DOHH2 (cell line): ENCODE measurements around the gene FAM217B.

ENCODE experiments used
- H3F3A ChIP-seq: fragments of 200-600 bp; sonication (generic), shearing (Covaris generic); 2 replicates; pipeline ENCODE4 v1.6.0; 2016; ENCODE audit warnings: antibody characterized with exemption, mild to moderate bottlenecking; ENCODE audit not compliant: control insufficient read depth, insufficient read depth
- H3K27ac ChIP-seq: fragments of 200-600 bp; sonication (generic); 2 replicates; pipeline ENCODE4 v1.5.1; 2014; ENCODE audit warnings: low read depth, mild to moderate bottlenecking, low read length, moderate library complexity
- H3K27me3 ChIP-seq: fragments of 200-600 bp; sonication (generic); 2 replicates; pipeline ENCODE4 v1.6.1; 2014; ENCODE audit warnings: mild to moderate bottlenecking, low read length, mixed read lengths; ENCODE audit not compliant: control insufficient read depth
- H3K36me3 ChIP-seq: fragments of 200-600 bp; sonication (generic); 2 replicates; pipeline ENCODE4 v1.6.1; 2014; ENCODE audit warnings: mild to moderate bottlenecking, low read length, moderate library complexity, mixed read lengths; ENCODE audit not compliant: control insufficient read depth
- H3K4me1 ChIP-seq: fragments of 200-600 bp; sonication (generic); 2 replicates; pipeline ENCODE4 v1.6.1; 2014; ENCODE audit warnings: mild to moderate bottlenecking, low read length, mixed read lengths; ENCODE audit not compliant: control insufficient read depth
- H3K4me2 ChIP-seq: fragments of 200-600 bp; sonication (generic); 2 replicates; pipeline ENCODE4 v1.6.0; 2014; ENCODE audit warnings: mild to moderate bottlenecking, low read length, moderate library complexity
- H3K4me3 ChIP-seq: fragments of 200-600 bp; sonication (generic); 2 replicates; pipeline ENCODE4 v1.5.1; 2014; ENCODE audit warnings: mild to moderate bottlenecking, low read length, mixed read lengths
- H3K79me2 ChIP-seq: fragments of 200-600 bp; sonication (generic); 2 replicates; pipeline ENCODE4 v1.6.1; 2014; ENCODE audit warnings: mild to moderate bottlenecking, low read length, mixed read lengths; ENCODE audit not compliant: control insufficient read depth
- H3K9me2 ChIP-seq: fragments of 200-600 bp; sonication (generic); replicated peaks from 2 replicates; pipeline ENCODE4 v1.6.1; 2014; ENCODE audit warnings: mild to moderate bottlenecking, low read length, mixed read lengths; ENCODE audit not compliant: control insufficient read depth
- H3K9me3 ChIP-seq: fragments of 200-600 bp; sonication (generic); 2 replicates; pipeline ENCODE4 v1.6.1; 2014; ENCODE audit warnings: antibody characterized with exemption, low read length, mixed read lengths; ENCODE audit not compliant: control insufficient read depth, insufficient read depth
- H4K20me1 ChIP-seq: fragments of 200-600 bp; sonication (generic); 2 replicates; pipeline ENCODE4 v1.6.0; 2014; ENCODE audit warnings: low read depth, mild to moderate bottlenecking, antibody characterized with exemption, low read length, moderate library complexity; ENCODE audit not compliant: control insufficient read depth, insufficient read depth
- EZH2phosphoT487 ChIP-seq: fragments of 200-600 bp; sonication (generic); IDR thresholded peaks from 2 replicates; pipeline ENCODE4 v1.6.1; 2017; ENCODE audit warnings: borderline replicate concordance, mild to moderate bottlenecking, antibody characterized with exemption, low read length, moderate library complexity, mixed read lengths
- TF ChIP-seq, protein P1 (sequence below): fragments of 200-600 bp; sonication (generic); IDR thresholded peaks from one replicate; pipeline ENCODE4 v1.5.1; 2014; ENCODE audit warnings: antibody characterized with exemption, mild to moderate bottlenecking, low read depth, low read length; ENCODE audit not compliant: poor library complexity, severe bottlenecking

FAM217B gene

DNA sequence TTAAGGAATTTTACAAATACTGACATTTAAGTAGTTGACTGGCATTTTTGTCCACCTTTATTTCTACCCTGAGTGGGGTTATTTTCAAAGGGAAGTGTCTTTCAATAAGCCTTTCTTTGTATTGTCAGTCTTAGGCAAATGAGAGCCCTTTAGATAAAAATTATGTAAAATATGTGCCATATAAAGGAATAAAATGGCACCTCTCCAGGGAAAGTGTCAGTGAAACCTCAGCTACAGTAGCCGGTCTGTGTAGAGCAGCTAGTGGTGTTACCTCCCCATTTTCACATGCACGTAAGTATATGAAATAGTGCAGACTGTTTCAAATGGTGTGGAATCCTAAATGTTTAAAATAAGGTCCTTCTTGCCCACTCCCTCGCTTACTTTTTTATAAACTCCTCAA lies 5.0 kb downstream of the FAM217B start:
- peaks cover 34% of the 10 kb centered on the region for H3K36me3 ChIP-seq
- no peaks in the 10 kb centered on the region for H3K27me3 ChIP-seq
- H3K9me2 ChIP-seq = no peaks in the 10 kb centered on the region
- no peak overlapping the region for H3K27ac ChIP-seq
- H3F3A ChIP-seq = peaks cover 9% of the 10 kb centered on the region; the same call in 1 of the 2 replicates
- H4K20me1 ChIP-seq = no peaks in the 10 kb centered on the region
- TF ChIP-seq, protein P1, sequence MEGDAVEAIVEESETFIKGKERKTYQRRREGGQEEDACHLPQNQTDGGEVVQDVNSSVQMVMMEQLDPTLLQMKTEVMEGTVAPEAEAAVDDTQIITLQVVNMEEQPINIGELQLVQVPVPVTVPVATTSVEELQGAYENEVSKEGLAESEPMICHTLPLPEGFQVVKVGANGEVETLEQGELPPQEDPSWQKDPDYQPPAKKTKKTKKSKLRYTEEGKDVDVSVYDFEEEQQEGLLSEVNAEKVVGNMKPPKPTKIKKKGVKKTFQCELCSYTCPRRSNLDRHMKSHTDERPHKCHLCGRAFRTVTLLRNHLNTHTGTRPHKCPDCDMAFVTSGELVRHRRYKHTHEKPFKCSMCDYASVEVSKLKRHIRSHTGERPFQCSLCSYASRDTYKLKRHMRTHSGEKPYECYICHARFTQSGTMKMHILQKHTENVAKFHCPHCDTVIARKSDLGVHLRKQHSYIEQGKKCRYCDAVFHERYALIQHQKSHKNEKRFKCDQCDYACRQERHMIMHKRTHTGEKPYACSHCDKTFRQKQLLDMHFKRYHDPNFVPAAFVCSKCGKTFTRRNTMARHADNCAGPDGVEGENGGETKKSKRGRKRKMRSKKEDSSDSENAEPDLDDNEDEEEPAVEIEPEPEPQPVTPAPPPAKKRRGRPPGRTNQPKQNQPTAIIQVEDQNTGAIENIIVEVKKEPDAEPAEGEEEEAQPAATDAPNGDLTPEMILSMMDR = no peak
- TF ChIP-seq EZH2phosphoT487 = no peak
- H3K9me3 ChIP-seq = no peaks in the 10 kb centered on the region
- peaks cover 25% of the 10 kb centered on the region for H3K4me1 ChIP-seq
- peaks cover 16% of the 10 kb centered on the region for H3K79me2 ChIP-seq
- H3K4me2 ChIP-seq = no peak overlapping the region
- H3K4me3 ChIP-seq = no peak overlapping the region

DNA sequence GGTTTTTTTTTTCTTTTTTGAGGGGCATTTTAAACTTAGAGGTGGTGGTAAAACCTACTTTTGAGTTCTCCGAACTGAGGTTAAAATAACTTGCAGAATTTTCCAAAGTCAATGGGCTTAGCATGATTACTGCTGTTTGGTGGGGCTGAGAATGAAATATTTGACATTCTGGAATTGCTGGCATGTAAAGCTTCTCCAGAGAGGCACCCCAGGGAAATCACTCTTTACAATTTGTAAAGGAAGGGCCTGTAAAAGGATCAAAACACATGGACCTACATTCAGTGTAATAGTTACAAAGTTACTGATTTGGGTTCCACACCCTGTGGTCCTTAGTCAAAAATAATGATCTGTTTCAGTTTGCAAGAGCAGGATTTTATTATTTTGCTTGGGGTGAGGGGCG lies 5.5 kb downstream of the FAM217B start:
- Histone ChIP-seq H3K79me2 (peaks cover 12% of the 10 kb centered on the region), H3K9me3 (no peaks in the 10 kb centered on the region), H3K27ac (no peak overlapping the region), H3K4me2 (no peak overlapping the region), H4K20me1 (no peaks in the 10 kb centered on the region), H3K36me3 (peaks cover 31% of the 10 kb centered on the region), H3K9me2 (no peaks in the 10 kb centered on the region), H3K4me1 (peaks cover 25% of the 10 kb centered on the region), H3K27me3 (no peaks in the 10 kb centered on the region), H3F3A (peaks cover 9% of the 10 kb centered on the region; the same call in 1 of the 2 replicates), H3K4me3 (no peak overlapping the region)
- TF ChIP-seq, protein P1 = no peak
- TF ChIP-seq EZH2phosphoT487 = no peak

DNA sequence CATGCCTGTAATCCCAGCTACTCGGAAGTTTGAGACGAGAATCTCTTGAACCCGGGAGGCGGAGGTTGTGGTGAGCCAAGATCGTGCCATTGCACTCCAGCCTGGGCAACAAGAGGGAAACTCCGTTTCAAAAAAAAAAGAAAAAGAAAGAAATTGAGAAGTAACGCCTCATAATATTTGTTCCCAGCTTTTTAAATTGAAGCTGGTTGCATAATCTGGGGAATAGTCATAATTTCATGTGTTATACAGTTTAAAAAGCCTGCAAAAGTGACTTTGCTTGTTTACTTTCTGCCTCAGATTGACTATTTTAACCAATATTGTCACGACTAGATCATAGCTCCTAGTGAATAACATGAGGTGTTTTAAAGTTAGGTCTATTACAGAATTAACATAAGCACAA lies 7.2 kb downstream of the FAM217B start:
- peaks cover 9% of the 10 kb centered on the region; the same call in 1 of the 2 replicates for H3F3A ChIP-seq
- H3K9me2 ChIP-seq = no peaks in the 10 kb centered on the region
- no peaks in the 10 kb centered on the region for H4K20me1 ChIP-seq
- peaks cover 19% of the 10 kb centered on the region for H3K4me1 ChIP-seq
- H3K36me3 ChIP-seq = peaks cover 27% of the 10 kb centered on the region
- no peaks in the 10 kb centered on the region for H3K79me2 ChIP-seq
- H3K27me3 ChIP-seq = no peaks in the 10 kb centered on the region
- TF ChIP-seq, protein P1 = no peak
- TF ChIP-seq EZH2phosphoT487 = no peak
- H3K9me3 ChIP-seq = no peaks in the 10 kb centered on the region
- H3K4me2 ChIP-seq = no peak overlapping the region
- H3K27ac ChIP-seq = no peak overlapping the region
- no peak overlapping the region for H3K4me3 ChIP-seq
